GM12891 (cell line): Measurements from ENCODE around the gene CADPS.

ENCODE experiments used
- PAX5 ChIP-seq: IDR thresholded peaks from 2 replicates; pipeline ENCODE4 v1.6.1; 2011; ENCODE audit warnings: low read length, moderate library complexity, mild to moderate bottlenecking; ENCODE audit not compliant: insufficient read depth, severe bottlenecking
- POLR2A ChIP-seq: IDR thresholded peaks from 2 replicates; pipeline ENCODE4 v1.6.1; 2011; ENCODE audit warnings: low read depth, low read length, control low read depth
- POLR2AphosphoS5 ChIP-seq: IDR thresholded peaks from 2 replicates; pipeline ENCODE4 v1.6.1; 2011; ENCODE audit warnings: low read depth, low read length, control low read depth
- SPI1 ChIP-seq: IDR thresholded peaks from 2 replicates; pipeline ENCODE4 v1.6.1; 2011; ENCODE audit warnings: low read depth, low read length, control low read depth

DNA sequence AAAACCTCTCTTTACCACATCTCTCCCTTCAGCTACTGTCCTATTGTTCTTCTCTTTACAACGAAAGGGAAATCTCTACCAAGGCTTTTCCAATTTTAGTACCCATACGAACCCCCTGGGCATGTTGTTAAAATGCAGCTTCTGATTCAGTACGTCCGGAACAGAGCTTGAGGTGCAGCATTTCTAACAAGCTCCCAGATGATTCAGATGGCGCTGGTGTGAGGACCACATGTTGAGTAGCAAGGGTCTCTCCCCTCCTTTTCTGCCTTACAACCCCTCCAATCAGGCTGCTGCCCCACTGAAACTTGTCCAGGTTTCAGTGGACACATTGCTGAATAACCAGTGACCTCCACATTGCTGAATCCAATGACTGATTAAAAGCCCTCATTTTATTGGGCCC, 324.8 kb downstream of the CADPS start:
- no peak for TF ChIP-seq POLR2A
- TF ChIP-seq POLR2AphosphoS5: no peak
- TF ChIP-seq PAX5: no peak
- TF ChIP-seq SPI1: no peak
